ENCODE results near the gene RBFOX1.

- no peak for TF ChIP-seq CTCF (IDR thresholded peaks at IDR 0.05)
- TF ChIP-seq POLR2A (IDR thresholded peaks at IDR 0.05): no peak
Measured at GRCh38 chr16:7380911-7381310, 48.3 kb downstream of the RBFOX1 start.

Measured in ovary (tissue), 3 donors.